Gastrocnemius medialis (tissue), 4 donors: ENCODE data around the gene FMN2. TPM values are rescaled to one million over a fixed set of nuclear protein-coding genes. Genes with fewer than 3 reads are reported as not detected.

Source experiments
- ATAC-seq, 2 donors: fragments of 150-250 bp; one replicate each; pipeline ENCODE4 v1.9.1; 2016
- DNase-seq, 2 donors: peaks; one replicate each; pipeline ENCODE4 v3.0.0-alpha.2; 2019
- H3K27ac ChIP-seq, 4 donors: fragments of 200-600 bp; sonication (generic); 1 replicate in 1 of 4; 2 replicates in 3 of 4; pipeline ENCODE4 v1.5.1; 2016 to 2018; ENCODE audit warnings: mild to moderate bottlenecking in 2 of 4, moderate library complexity in 1 of 4
- H3K27me3 ChIP-seq, 3 donors: fragments of 200-600 bp; sonication (generic) in 2 of 3; 1 replicate in 1 of 3; 2 replicates in 2 of 3; pipeline versions ENCODE4 v1.5.1 to v1.6.0; 2016 to 2019; ENCODE audit warnings: mild to moderate bottlenecking in 1 of 3, moderate library complexity in 1 of 3
- H3K36me3 ChIP-seq, 2 donors: fragments of 200-600 bp; sonication (generic) in 1 of 2; one replicate each; pipeline ENCODE4 v1.5.1; 2017 to 2018
- H3K4me1 ChIP-seq, 2 donors: fragments of 200-600 bp; sonication (generic) in 1 of 2; one replicate each; pipeline ENCODE4 v1.5.1; 2016 to 2017; ENCODE audit warnings: mild to moderate bottlenecking in 2 of 2
- H3K4me3 ChIP-seq, 4 donors: fragments of 200-600 bp; sonication (generic) in 3 of 4; 1 replicate in 1 of 4; 2 replicates in 3 of 4; pipeline ENCODE4 v1.5.1; 2016 to 2019; ENCODE audit warnings: mild to moderate bottlenecking in 2 of 4
- H3K9me3 ChIP-seq, 3 donors: fragments of 200-600 bp; sonication (generic) in 2 of 3; 1 replicate in 1 of 3; 2 replicates in 2 of 3; pipeline ENCODE4 v1.5.1; 2016 to 2019
- POLR2A ChIP-seq, 2 donors: fragments of 450-650 bp; IDR thresholded peaks; one replicate each; pipeline ENCODE4 v1.6.1; 2017; ENCODE audit warnings: antibody characterized with exemption in 2 of 2, mild to moderate bottlenecking in 2 of 2, moderate library complexity in 2 of 2
- in situ Hi-C, 4 donors: fragments of 200-750 bp; cut with MboI; loops; one replicate each; pipeline versions ENCODE4 v1.15.0 to v1.8.0; 2017; ENCODE audit warnings: low sequenced_read_pairs in 4 of 4
- intact Hi-C: fragments of 100-400 bp; cut with DNase I; formaldehyde crosslinking; loops from one replicate; pipeline ENCODE4 v1.15.1; 2023; ENCODE audit warnings: low total_unique reads
- total RNA-seq, 4 donors: library from RNA; depleted of rRNA; stranded (reverse); fragments of >200 nt; gene quantifications; one replicate each; pipeline versions ENCODE4 v1.1.0 to v1.2.3, GENCODE V29; 2016
- TF ChIP-seq, protein P1 (sequence below), 5 experiments: fragments of 450-650 bp in 3 of 5; fragments of 200-600 bp in 2 of 5; sonication (generic) in 2 of 5; IDR thresholded peaks in 4 of 5; conservative IDR thresholded peaks in 1 of 5; 1 replicate in 4 of 5; 2 replicates in 1 of 5; pipeline ENCODE4 v1.5.1; 2016 to 2019; ENCODE audit warnings: antibody characterized with exemption in 5 of 5, mild to moderate bottlenecking in 3 of 5, moderate library complexity in 3 of 5

FMN2 gene
- total RNA-seq, 4 donors from 2014 or later: 0.51 TPM; not detected in 3

DNA sequence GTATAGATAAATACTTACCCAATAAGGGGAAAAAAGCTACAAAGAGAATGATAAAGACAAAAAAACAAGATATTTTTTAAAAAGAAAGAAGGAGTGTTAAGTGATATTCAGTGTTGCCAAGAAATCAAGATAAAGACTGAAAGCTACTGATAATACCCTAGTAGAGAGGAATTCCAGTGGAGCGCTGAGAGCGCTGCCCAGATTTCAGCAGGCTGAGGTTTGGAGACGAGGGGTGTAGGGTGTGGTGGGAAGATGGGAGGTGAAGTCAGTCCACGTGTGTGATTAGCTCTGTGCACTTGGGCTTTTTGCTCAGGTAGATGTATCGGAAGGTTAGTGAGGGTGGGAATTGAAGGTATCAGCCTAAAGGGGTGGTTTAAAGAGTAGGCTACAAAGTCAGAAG lies 47.8 kb downstream of the FMN2 start:
- Histone ChIP-seq H3K27me3 (no peaks in the 10 kb centered on the region), H3K4me3 (no peak overlapping the region), H3K36me3 (no peaks in the 10 kb centered on the region), H3K27ac (no peak overlapping the region), H3K9me3 (no peaks in the 10 kb centered on the region), H3K4me1 (no peaks in the 10 kb centered on the region)
- TF ChIP-seq, protein P1, sequence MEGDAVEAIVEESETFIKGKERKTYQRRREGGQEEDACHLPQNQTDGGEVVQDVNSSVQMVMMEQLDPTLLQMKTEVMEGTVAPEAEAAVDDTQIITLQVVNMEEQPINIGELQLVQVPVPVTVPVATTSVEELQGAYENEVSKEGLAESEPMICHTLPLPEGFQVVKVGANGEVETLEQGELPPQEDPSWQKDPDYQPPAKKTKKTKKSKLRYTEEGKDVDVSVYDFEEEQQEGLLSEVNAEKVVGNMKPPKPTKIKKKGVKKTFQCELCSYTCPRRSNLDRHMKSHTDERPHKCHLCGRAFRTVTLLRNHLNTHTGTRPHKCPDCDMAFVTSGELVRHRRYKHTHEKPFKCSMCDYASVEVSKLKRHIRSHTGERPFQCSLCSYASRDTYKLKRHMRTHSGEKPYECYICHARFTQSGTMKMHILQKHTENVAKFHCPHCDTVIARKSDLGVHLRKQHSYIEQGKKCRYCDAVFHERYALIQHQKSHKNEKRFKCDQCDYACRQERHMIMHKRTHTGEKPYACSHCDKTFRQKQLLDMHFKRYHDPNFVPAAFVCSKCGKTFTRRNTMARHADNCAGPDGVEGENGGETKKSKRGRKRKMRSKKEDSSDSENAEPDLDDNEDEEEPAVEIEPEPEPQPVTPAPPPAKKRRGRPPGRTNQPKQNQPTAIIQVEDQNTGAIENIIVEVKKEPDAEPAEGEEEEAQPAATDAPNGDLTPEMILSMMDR (IDR thresholded peaks at IDR 0.05 in 4 of 5, conservative IDR thresholded peaks at IDR 0.05 in 1 of 5): no peak
- TF ChIP-seq POLR2A (IDR thresholded peaks at IDR 0.05): no peak
- DNase-seq (no peak), ATAC-seq (no peak)
- in situ Hi-C loops: no loop called here
- intact Hi-C loops: no loop called here

DNA sequence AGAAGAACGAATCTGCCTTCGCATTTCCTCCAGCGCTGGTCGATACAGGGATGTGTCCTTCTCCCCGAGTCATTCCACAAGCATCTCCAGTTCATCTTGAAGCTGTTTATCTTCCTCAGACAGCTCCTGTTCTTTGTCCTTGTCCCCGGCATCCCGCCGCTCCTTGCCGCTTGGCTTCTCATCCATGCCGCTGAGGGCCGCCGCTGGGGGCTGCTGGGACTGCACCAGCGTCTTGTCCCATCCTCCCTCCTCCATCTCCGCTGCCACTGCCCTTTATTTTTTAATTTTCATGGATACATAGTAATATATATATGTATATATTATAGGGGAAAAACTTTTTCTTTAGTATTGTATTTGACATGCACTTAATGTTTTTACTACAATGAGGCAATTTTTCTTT lies 53.4 kb downstream of the FMN2 start:
- Histone ChIP-seq H3K27me3 (no peaks in the 10 kb centered on the region), H3K9me3 (no peaks in the 10 kb centered on the region), H3K4me1 (no peaks in the 10 kb centered on the region), H3K4me3 (no peak overlapping the region), H3K27ac (no peak overlapping the region), H3K36me3 (no peaks in the 10 kb centered on the region)
- DNase-seq (no peak), ATAC-seq (no peak)
- no peak for TF ChIP-seq POLR2A (IDR thresholded peaks at IDR 0.05)
- TF ChIP-seq, protein P1 (IDR thresholded peaks at IDR 0.05 in 4 of 5, conservative IDR thresholded peaks at IDR 0.05 in 1 of 5): no peak
- in situ Hi-C loops: no loop called here
- intact Hi-C loops: no loop called here

DNA sequence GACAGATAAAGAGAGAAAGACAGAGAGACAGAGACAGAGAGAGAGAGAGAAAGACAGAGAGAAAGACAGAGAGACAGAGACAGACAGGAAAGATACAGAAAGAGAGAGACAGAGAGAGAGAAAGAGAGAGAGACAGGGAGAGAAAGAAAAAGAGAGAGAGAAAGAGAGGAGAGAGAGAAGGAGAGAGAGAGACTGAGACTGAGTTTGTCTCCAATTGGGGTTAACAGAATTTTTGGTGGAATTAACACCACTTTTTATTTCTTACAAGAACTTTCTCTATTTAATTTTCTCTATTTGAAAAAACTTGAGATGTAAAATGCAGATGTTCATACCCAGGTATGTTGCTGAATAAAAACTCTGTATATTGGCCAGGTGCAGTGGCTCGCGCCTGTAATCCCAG lies 56.6 kb downstream of the FMN2 start:
- no peaks in the 10 kb centered on the region for H3K9me3 ChIP-seq
- in situ Hi-C loops (no loop called here), intact Hi-C loops (no loop called here)
- ATAC-seq (no peak), DNase-seq (no peak)
- H3K27ac ChIP-seq: no peak overlapping the region
- no peaks in the 10 kb centered on the region for H3K36me3 ChIP-seq
- H3K4me1 ChIP-seq: no peaks in the 10 kb centered on the region
- no peak for TF ChIP-seq POLR2A (IDR thresholded peaks at IDR 0.05)
- TF ChIP-seq, protein P1 (IDR thresholded peaks at IDR 0.05 in 4 of 5, conservative IDR thresholded peaks at IDR 0.05 in 1 of 5): no peak
- no peak overlapping the region for H3K4me3 ChIP-seq
- H3K27me3 ChIP-seq: no peaks in the 10 kb centered on the region

DNA sequence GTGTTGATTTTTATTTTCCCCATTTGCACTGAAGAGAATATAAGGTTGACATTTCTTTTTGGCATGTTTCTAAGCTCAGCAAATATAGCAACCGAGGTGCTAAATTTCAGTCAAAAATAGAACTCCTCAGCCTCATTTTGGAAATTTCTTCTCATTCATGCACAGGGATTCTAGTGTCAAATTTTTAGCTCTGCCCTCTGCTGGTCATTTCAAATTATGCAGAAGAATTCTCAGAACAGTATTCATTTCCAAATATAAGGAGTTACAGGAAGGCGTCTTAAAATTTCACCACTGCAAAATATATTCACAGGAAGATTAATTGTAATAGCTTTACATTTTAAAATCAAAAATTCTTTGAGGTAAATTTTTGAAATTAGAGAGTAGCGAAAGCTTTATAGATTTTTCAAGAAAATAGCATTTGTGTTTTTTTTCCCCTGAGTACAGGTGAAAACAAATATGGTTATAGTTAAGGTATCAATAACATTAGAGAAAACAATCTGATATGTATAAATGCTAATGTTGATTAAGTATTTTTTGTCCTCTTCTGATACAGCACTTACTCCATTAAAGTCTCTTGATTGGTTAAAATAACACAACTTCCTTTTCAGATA lies 57.9 kb downstream of the FMN2 start:
- no peaks in the 10 kb centered on the region for H3K27me3 ChIP-seq
- in situ Hi-C loops (no loop called here), intact Hi-C loops (no loop called here)
- DNase-seq (no peak), ATAC-seq (no peak)
- no peak overlapping the region for H3K27ac ChIP-seq
- H3K9me3 ChIP-seq: no peaks in the 10 kb centered on the region
- TF ChIP-seq, protein P1 (IDR thresholded peaks at IDR 0.05 in 4 of 5, conservative IDR thresholded peaks at IDR 0.05 in 1 of 5): peak in 3 of 5 experiments; percentile 8 to 43 (median 15)
- TF ChIP-seq POLR2A (IDR thresholded peaks at IDR 0.05): no peak
- H3K36me3 ChIP-seq: no peaks in the 10 kb centered on the region
- H3K4me1 ChIP-seq: no peaks in the 10 kb centered on the region
- H3K4me3 ChIP-seq: no peak overlapping the region
